Limb (tissue), 2 donors: ENCODE measurements around the gene TNNC1.

Experiments
- DNase-seq, 2 donors: peaks; one replicate each; pipeline ENCODE4 v3.0.0-alpha.2; 2016; ENCODE audit errors: extremely low spot score in 2 of 2

Gene TNNC1

GRCh38 chr3:52484680-52485461 lies 31.0 kb upstream of the TNNC1 start:
- DNase-seq: no peak

GRCh38 chr3:52483577-52484381 lies 29.9 kb upstream of the TNNC1 start:
- peak in 1 of 2 donors; percentile 38 for DNase-seq

GRCh38 chr3:52483081-52483480 lies 29.2 kb upstream of the TNNC1 start:
- no peak for DNase-seq

GRCh38 chr3:52481819-52482521 lies 28.1 kb upstream of the TNNC1 start:
- DNase-seq: no peak

GRCh38 chr3:52480768-52481715 lies 27.2 kb upstream of the TNNC1 start:
- DNase-seq: no peak

- DNase-seq: no peak
These were observed 26.2 kb upstream of the TNNC1 start for GRCh38 chr3:52479877-52480575.

- no peak for DNase-seq
These were observed 25.4 kb upstream of the TNNC1 start for GRCh38 chr3:52479037-52479876.

GRCh38 chr3:52477796-52478095 lies 23.9 kb upstream of the TNNC1 start:
- no peak for DNase-seq

GRCh38 chr3:52477076-52477795 lies 23.4 kb upstream of the TNNC1 start:
- no peak for DNase-seq

- no peak for DNase-seq
These were observed 19.2 kb upstream of the TNNC1 start for GRCh38 chr3:52473026-52473425.

GRCh38 chr3:52472239-52473000 lies 18.6 kb upstream of the TNNC1 start:
- no peak for DNase-seq

GRCh38 chr3:52471371-52472238 lies 17.8 kb upstream of the TNNC1 start:
- peak in 1 of 2 donors; percentile 61 for DNase-seq

GRCh38 chr3:52470920-52471319 lies 17.1 kb upstream of the TNNC1 start:
- no peak for DNase-seq

- DNase-seq: no peak
These were observed 15.2 kb upstream of the TNNC1 start for GRCh38 chr3:52469001-52469400.

- no peak for DNase-seq
These were observed 14.5 kb upstream of the TNNC1 start for GRCh38 chr3:52468336-52468735.

GRCh38 chr3:52463416-52463815 lies 9.6 kb upstream of the TNNC1 start:
- DNase-seq: no peak

GRCh38 chr3:52461874-52462273 lies 8.0 kb upstream of the TNNC1 start:
- DNase-seq: no peak
